K562 (cell line): Measurements from ENCODE around the gene NYNRIN. TPM values are rescaled to one million over a fixed set of nuclear protein-coding genes. Genes with fewer than 3 reads are reported as not detected.

Experiments used
- ADNP ChIP-seq: fragments of 200-800 bp; sonication (Bioruptor generic); IDR thresholded peaks from 2 replicates; pipeline ENCODE4 v1.6.1; 2016; ENCODE audit warnings: missing genetic modification characterization, missing compliant biosample characterization
- C11orf30 ChIP-seq: fragments of 450-650 bp; IDR thresholded peaks from 2 replicates; pipeline ENCODE4 v1.6.1; 2016; ENCODE audit warnings: low read depth, mild to moderate bottlenecking
- EZH2 ChIP-seq: IDR thresholded peaks from 2 replicates; pipeline ENCODE4 v1.6.1; 2012; ENCODE audit warnings: low read depth, mild to moderate bottlenecking, inconsistent platforms, low read length, borderline replicate concordance
- FOXP1 ChIP-seq: sonication (generic); formaldehyde crosslinking; IDR thresholded peaks from 2 replicates; pipeline ENCODE4 v1.8.0; 2022; ENCODE audit warnings: mild to moderate bottlenecking, missing genetic modification reagents
- JUN ChIP-seq, 2 experiments: sonication (generic) in 1 of 2; formaldehyde crosslinking in 1 of 2; IDR thresholded peaks; 2 replicates each; pipeline versions ENCODE4 v1.6.1 to v1.8.0; 2012 to 2022; ENCODE audit warnings: borderline replicate concordance in 2 of 2, mild to moderate bottlenecking in 2 of 2, improper control_type of control experiment in 1 of 2, low read depth in 1 of 2, low read length in 1 of 2, missing genetic modification reagents in 1 of 2
- KAT7 ChIP-seq: sonication (generic); formaldehyde crosslinking; IDR thresholded peaks from 2 replicates; pipeline ENCODE4 v1.8.0; 2022; ENCODE audit warnings: missing genetic modification reagents, mild to moderate bottlenecking, borderline replicate concordance
- MAZ ChIP-seq, 2 experiments: fragments of 450-650 bp in 1 of 2; sonication (generic) in 1 of 2; formaldehyde crosslinking; IDR thresholded peaks in 1 of 2; conservative IDR thresholded peaks in 1 of 2; 2 replicates each; pipeline versions ENCODE4 v1.4.0 to v1.5.0; 2020; ENCODE audit warnings: mild to moderate bottlenecking in 1 of 2, missing genetic modification reagents in 1 of 2
- NFIC ChIP-seq: fragments of 450-650 bp; IDR thresholded peaks from 2 replicates; pipeline ENCODE4 v1.6.1; 2017; ENCODE audit warnings: mild to moderate bottlenecking, inconsistent platforms
- PHF21A ChIP-seq: fragments of 450-650 bp; IDR thresholded peaks from 2 replicates; pipeline ENCODE4 v1.6.1; 2017; ENCODE audit warnings: low read depth, borderline replicate concordance
- PHTF2 ChIP-seq: fragments of 250-450 bp; sonication (Bioruptor Pico); IDR thresholded peaks from 2 replicates; pipeline ENCODE4 v1.5.0; 2021; ENCODE audit warnings: mild to moderate bottlenecking
- SRSF3 ChIP-seq: fragments of 200-400 bp; formaldehyde crosslinking; IDR thresholded peaks from 2 replicates; pipeline ENCODE4 v1.6.1; 2016; ENCODE audit warnings: mild to moderate bottlenecking, low read length, moderate library complexity; ENCODE audit not compliant: insufficient read depth
- TBP ChIP-seq: optimal IDR thresholded peaks from 2 replicates; pipeline ENCODE3; 2011; ENCODE audit warnings: low read depth, low read length, improper control_type of control experiment
- TEAD2 ChIP-seq: fragments of 450-650 bp; IDR thresholded peaks from 2 replicates; pipeline ENCODE4 v1.6.1; 2016; ENCODE audit warnings: missing genetic modification characterization, control low read depth, missing compliant biosample characterization
- XRCC5 ChIP-seq: fragments of 200-400 bp; formaldehyde crosslinking; IDR thresholded peaks from 2 replicates; pipeline ENCODE4 v1.6.1; 2017; ENCODE audit warnings: low read depth, mild to moderate bottlenecking, low read length
- ZBTB7A ChIP-seq: IDR thresholded peaks from 2 replicates; pipeline ENCODE4 v1.6.1; 2011; ENCODE audit warnings: low read depth, mild to moderate bottlenecking, low read length, moderate library complexity, borderline replicate concordance; ENCODE audit not compliant: control insufficient read depth
- ZFP91 ChIP-seq: sonication (generic); formaldehyde crosslinking; IDR thresholded peaks from 2 replicates; pipeline ENCODE4 v1.8.0; 2022; ENCODE audit warnings: mild to moderate bottlenecking, missing genetic modification reagents
- ZNF184 ChIP-seq: sonication (generic); formaldehyde crosslinking; IDR thresholded peaks from 2 replicates; pipeline ENCODE4 v1.5.0; 2020; ENCODE audit warnings: missing genetic modification reagents
- polyA plus RNA-seq, 8 experiments: library from polyadenylated mRNA; depleted of rRNA in 4 of 8; stranded (reverse) in 5 of 8; unstranded in 3 of 8; fragments of >200 nt; fragmentation: Nextera tagmentation in 2 of 8; fragmentation: Illumina TruSeq in 1 of 8; extraction: Ambion mirVana in 2 of 8; extraction: Trizol in 1 of 8; gene quantifications; 2 replicates each; pipeline versions ENCODE4 v1.2.1 to v1.2.3, GENCODE V29; 2011 to 2014; ENCODE audit warnings: inconsistent platforms in 1 of 8, missing spikeins in 1 of 8
- total RNA-seq, 7 experiments: library from RNA; depleted of rRNA in 6 of 7; stranded (reverse); fragments of >200 nt in 6 of 7; fragmentation: Illumina TruSeq in 2 of 7; extraction: Trizol in 2 of 7; gene quantifications; 2 replicates each; pipeline versions ENCODE4 v1.2.1 to v1.2.3, GENCODE V29; 2011 to 2021; ENCODE audit warnings: low replicate concordance in 1 of 7
- TF ChIP-seq, protein P1 (sequence below): fragments of 450-650 bp; formaldehyde crosslinking; IDR thresholded peaks from 2 replicates; pipeline ENCODE4 v1.4.0; 2020; ENCODE audit warnings: mild to moderate bottlenecking, moderate library complexity
- TF ChIP-seq, protein P2 (sequence below): fragments of 250-450 bp; sonication (Bioruptor Pico); IDR thresholded peaks from 2 replicates; pipeline ENCODE4 v1.4.0; 2020
- TF ChIP-seq, protein P3 (sequence below): fragments of 250-450 bp; sonication (Bioruptor Pico); IDR thresholded peaks from 2 replicates; pipeline ENCODE4 v1.5.0; 2021; ENCODE audit warnings: mild to moderate bottlenecking, moderate library complexity

The NYNRIN gene
- total and polyA plus RNA-seq, 9 of the 15 experiments (the other 6 are each of a cell fraction or from before 2014, with no cell fraction given), result 0.04 to 1.2 (median 0.28) TPM

- TF ChIP-seq, protein P1, sequence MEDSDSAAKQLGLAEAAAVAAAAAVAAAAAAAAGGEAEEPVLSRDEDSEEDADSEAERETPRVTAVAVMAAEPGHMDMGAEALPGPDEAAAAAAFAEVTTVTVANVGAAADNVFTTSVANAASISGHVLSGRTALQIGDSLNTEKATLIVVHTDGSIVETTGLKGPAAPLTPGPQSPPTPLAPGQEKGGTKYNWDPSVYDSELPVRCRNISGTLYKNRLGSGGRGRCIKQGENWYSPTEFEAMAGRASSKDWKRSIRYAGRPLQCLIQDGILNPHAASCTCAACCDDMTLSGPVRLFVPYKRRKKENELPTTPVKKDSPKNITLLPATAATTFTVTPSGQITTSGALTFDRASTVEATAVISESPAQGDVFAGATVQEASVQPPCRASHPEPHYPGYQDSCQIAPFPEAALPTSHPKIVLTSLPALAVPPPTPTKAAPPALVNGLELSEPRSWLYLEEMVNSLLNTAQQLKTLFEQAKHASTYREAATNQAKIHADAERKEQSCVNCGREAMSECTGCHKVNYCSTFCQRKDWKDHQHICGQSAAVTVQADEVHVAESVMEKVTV (CRISPR knock-in tag), result peak; percentile 37; the same call in 1 of the 2 replicates
- no peak for TF ChIP-seq KAT7 (CRISPR knock-in tag)
- TF ChIP-seq PHTF2, result no peak
- no peak for TF ChIP-seq JUN (IDR thresholded peaks at IDR 0.05; ENCODE audit: borderline replicate concordance, low read depth, low read length)
- TF ChIP-seq JUN (CRISPR knock-in tag; IDR thresholded peaks at IDR 0.05; ENCODE audit: borderline replicate concordance), result no peak
- no peak for TF ChIP-seq ADNP (tag)
- TF ChIP-seq, protein P2, sequence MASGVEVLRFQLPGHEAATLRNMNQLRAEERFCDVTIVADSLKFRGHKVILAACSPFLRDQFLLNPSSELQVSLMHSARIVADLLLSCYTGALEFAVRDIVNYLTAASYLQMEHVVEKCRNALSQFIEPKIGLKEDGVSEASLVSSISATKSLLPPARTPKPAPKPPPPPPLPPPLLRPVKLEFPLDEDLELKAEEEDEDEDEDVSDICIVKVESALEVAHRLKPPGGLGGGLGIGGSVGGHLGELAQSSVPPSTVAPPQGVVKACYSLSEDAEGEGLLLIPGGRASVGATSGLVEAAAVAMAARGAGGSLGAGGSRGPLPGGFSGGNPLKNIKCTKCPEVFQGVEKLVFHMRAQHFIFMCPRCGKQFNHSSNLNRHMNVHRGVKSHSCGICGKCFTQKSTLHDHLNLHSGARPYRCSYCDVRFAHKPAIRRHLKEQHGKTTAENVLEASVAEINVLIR (CRISPR knock-in tag), result no peak
- no peak for TF ChIP-seq EZH2
- no peak for TF ChIP-seq MAZ (CRISPR knock-in tag; conservative IDR thresholded peaks at IDR 0.05 in 1 of 2, IDR thresholded peaks at IDR 0.05 in 1 of 2)
- no peak for TF ChIP-seq FOXP1 (CRISPR knock-in tag)
- no peak for TF ChIP-seq ZBTB7A
- TF ChIP-seq C11orf30, result peak; percentile 36
- TF ChIP-seq NFIC, result no peak
- no peak for TF ChIP-seq ZFP91 (CRISPR knock-in tag)
- no peak for TF ChIP-seq ZNF184 (CRISPR knock-in tag)
- no peak for TF ChIP-seq PHF21A
- no peak for TF ChIP-seq SRSF3
- TF ChIP-seq, protein P3, sequence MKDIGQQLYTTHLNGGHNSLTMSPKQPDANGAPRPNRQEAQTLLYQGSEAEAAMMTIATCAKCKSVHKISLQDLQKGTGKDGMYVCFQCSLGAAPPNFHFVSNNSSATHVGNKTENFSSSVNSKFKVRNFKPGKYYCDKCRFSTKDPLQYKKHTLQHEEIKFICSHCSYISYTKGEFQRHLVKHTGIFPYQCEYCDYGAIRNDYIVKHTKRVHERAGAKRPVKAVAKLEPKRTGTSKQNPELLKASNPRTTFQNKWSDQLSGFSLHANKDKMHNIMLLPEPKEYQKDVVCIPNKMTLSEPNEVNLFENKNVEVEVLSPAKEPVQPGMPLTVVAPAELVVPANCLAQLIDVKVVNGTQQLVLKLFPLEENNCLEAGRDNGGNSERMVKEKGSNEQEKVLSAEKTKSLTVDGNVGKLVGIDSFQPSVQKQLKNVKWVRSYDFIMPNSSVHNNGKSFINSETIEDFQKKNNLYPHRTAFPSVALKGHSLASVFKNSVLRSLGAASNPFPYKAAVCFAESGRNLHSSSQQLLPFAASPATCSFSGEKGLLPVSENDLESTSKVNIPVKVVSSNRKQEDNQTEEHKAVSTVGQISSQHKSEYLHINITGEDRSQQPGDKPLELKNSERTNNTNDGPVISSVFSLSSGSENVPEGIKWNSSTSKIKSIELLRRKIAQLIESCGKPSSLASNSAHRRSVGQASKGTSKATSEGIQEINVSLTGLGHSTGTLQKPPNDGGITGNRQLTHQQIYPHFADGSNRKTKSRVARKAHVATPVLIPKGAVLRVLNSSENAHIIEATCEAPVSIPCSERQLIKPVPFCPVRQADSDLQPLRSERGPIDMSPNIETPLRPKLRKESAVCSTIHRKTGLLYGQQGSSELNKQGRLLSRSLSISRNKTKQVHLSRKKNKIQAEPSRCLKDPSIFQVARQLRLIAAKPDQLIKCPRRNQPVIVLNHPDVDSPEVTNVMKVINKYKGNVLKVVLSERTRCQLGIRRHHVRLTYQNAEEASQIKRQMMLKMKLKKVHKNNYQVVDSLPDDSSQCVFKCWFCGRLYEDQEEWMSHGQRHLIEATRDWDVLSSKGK, result no peak
- TF ChIP-seq TBP, result no peak
- TF ChIP-seq XRCC5, result no peak
- TF ChIP-seq TEAD2 (tag), result no peak
These were observed 37.7 kb downstream of the NYNRIN start (continued) for GRCh38 chr14:24436355-24437019.
